Epithelial cell of proximal tubule (primary cell): ENCODE results near the gene EHD3. TPM values are rescaled to one million over a fixed set of nuclear protein-coding genes. Genes with fewer than 3 reads are reported as not detected.

Experiments used
- DNase-seq: peaks from one replicate; pipeline ENCODE4 v3.0.0-alpha.2; 2011; ENCODE audit warnings: low read depth
- H3K4me3 ChIP-seq: 2 replicates; pipeline ENCODE4 v1.5.1; 2011; ENCODE audit warnings: low read depth, mild to moderate bottlenecking, low read length
- CTCF ChIP-seq: conservative IDR thresholded peaks from 2 replicates; pipeline ENCODE4 v1.5.1; 2012; ENCODE audit warnings: low read depth, mild to moderate bottlenecking, low read length
- total RNA-seq: library from RNA; depleted of rRNA; stranded (reverse); fragments of >200 nt; gene quantifications from 2 replicates; pipeline ENCODE4 v1.2.3, GENCODE V29; 2015

EHD3 gene
- total RNA-seq, 1 donor from 2014 or later: 4.6 TPM

DNA sequence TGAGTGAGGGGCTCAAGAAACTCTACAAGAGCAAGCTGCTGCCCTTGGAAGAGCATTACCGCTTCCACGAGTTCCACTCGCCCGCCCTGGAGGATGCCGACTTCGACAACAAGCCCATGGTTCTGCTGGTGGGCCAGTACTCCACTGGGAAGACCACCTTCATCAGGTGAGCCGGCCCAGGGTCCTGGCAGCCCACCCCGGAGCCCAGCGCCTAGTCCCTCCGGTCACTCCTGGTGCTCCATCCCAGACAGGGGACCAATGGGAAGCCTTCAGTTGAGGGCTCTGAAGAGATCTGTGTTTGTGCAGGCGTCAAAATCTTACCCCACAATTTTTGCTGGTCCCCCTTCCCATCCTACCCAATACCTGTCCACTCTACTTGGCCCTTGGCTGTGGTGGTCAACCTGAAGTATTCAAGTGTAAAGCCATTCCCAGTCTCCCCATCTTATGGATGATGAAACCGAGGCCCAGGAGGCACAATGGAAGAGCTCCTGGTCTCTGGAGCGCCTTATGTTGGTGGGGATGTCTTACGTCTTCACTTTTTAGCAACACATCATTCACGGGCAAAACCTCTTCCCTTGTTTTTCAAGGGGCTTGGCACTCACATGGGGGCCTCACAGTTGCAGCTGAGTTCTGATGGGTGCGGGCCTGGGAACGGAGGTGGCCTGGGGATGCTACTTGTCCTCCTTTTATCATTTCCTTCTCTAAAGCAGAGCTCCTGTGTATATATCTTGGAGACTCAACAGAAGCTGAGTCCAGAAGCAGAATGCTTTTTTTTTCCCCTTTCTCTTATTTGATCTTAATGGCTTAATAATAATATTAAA lies 941 bp downstream of the EHD3 start:
- no peak for TF ChIP-seq CTCF
- peak overlapping the region; percentile 64 for H3K4me3 ChIP-seq
- no peak for DNase-seq

- TF ChIP-seq CTCF: no peak
- DNase-seq: peak; percentile 59
- no peak overlapping the region for H3K4me3 ChIP-seq
Observed at GRCh38 chr2:31235504-31235902, 1.6 kb downstream of the EHD3 start.

- no peak for TF ChIP-seq CTCF
- H3K4me3 ChIP-seq: no peak overlapping the region
- DNase-seq: no peak
Observed at GRCh38 chr2:31236433-31237205, 2.7 kb downstream of the EHD3 start.

DNA sequence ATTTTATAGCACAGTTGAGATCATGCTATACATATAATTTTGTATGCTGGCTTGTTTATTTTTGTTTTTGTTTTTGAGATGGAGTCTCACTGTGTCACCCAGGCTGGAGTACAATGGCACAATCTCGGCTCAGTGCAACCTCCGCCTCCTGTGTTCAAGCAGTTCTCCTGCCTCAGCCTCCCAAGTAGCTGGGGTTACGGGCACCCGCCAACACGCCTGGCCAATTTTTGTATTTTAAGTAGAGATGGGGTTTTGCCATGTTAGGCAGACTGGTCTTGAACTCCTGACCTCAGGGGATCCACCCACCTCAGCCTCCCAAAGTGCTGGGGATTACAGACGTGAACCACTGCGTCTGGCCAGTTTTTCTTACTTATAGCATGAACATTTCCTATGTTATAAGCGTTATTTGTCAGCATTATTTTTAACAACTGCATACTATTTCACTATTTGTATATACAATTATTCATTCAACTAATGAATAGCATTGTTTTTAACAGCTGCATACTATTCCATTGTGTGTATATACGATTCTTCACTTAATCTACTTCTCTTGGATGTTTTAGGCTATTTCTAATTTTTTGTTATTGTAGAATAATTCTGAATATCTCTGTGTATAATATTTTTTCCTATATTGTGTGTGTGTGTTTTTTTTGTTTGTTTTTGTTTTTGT lies 3.5 kb downstream of the EHD3 start:
- TF ChIP-seq CTCF: no peak
- H3K4me3 ChIP-seq: no peak overlapping the region
- DNase-seq: no peak

GRCh38 chr2:31238126-31238905 lies 4.4 kb downstream of the EHD3 start:
- no peak for TF ChIP-seq CTCF
- no peak for DNase-seq
- no peak overlapping the region for H3K4me3 ChIP-seq

DNA sequence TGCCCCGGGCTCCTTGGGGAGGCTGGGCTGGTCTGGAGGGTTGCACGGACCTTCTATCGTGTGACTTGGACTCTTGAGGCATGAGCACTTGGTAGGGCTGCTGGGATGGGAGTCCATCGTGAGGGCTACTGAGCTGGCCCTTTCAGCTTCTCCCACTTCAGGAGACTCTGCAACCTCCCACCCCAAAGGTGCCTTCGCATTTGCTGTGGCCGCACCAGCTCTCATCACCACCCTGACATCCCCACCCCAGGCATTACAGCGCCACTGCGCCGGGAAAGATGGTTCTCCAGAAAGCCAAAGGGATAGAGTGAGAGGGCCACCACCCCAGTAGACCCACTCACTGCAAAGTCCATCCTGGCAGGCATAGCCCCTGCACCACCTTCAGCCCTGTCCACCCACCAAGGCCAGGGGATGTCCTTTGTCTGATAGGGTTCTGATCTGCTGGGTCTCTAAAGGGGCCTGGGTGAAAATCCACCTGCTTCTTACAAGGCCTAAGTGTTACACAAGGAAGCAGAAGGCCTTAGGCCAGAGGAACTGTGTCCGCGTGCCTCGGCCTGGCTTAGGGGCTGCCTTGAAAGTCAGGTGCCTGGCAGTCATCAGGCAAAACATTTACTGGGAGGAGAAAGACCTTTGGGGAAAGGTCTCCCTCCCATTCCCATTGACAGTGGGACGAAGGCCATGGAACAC lies 5.1 kb downstream of the EHD3 start:
- no peak overlapping the region for H3K4me3 ChIP-seq
- TF ChIP-seq CTCF: no peak
- DNase-seq: no peak
